ENCODE results near the gene CSRP2. TPM values are rescaled to one million over a fixed set of nuclear protein-coding genes. Genes with fewer than 3 reads are reported as not detected.

CSRP2 gene
- polyA plus RNA-seq, 3 donors, result 0.07 TPM; not detected in 2

GRCh38 chr12:76836633-76837032 is 42.2 kb downstream of the CSRP2 start:
- H3K4me2 ChIP-seq (replicated peaks; ENCODE audit: extremely low read depth, low read length, poor library complexity, severe bottlenecking), result no peak overlapping the region
- H3K4me3 ChIP-seq (replicated peaks in 1 of 3; ENCODE audit: low read depth in 2 of 3, low read length in 3 of 3), result no peak overlapping the region
- H3K4me1 ChIP-seq (ENCODE audit: control insufficient read depth in 1 of 2, insufficient read depth in 2 of 2, low read length in 2 of 2), result no peaks in the 10 kb centered on the region
- H3K9me3 Mint-ChIP-seq, result peaks cover 0 to 4% (median 0%) of the 10 kb centered on the region in 7 donors
- H3K4me3 Mint-ChIP-seq, result no peak overlapping the region
- H3K4me1 Mint-ChIP-seq, result no peaks in the 10 kb centered on the region
- WGBS (ENCODE audit: insufficient coverage), result no CpG with 5 or more reads among the region's 3 CpGs
- H3K27ac ChIP-seq (ENCODE audit: low read depth in 1 of 2, low read length in 2 of 2), result no peak overlapping the region
- H3K27me3 Mint-ChIP-seq (ENCODE audit: low read depth in 3 of 3), result no peaks in the 10 kb centered on the region
- peaks cover 15 to 27% of the 10 kb centered on the region in 2 donors for H3K36me3 ChIP-seq (replicated peaks in 1 of 2; ENCODE audit: control insufficient read depth in 1 of 2, insufficient read depth in 2 of 2, low read length in 2 of 2)
- H3K9ac ChIP-seq (ENCODE audit: insufficient read depth, low read length, poor library complexity, severe bottlenecking), result no peak overlapping the region
- H3K9me3 ChIP-seq (replicated peaks in 1 of 2; ENCODE audit: control insufficient read depth in 1 of 2, insufficient read depth in 1 of 2, low read length in 2 of 2), result peaks cover 0 to 4% of the 10 kb centered on the region in 2 donors
- no peaks in the 10 kb centered on the region for H3K79me2 ChIP-seq (ENCODE audit: insufficient read depth, low read length)
- no peaks in the 10 kb centered on the region for H4K20me1 ChIP-seq (ENCODE audit: insufficient read depth, low read length)
- H2AFZ ChIP-seq (ENCODE audit: insufficient read depth, low read depth, low read length, poor library complexity, severe bottlenecking), result no peak overlapping the region
- no peak for DNase-seq
- no peaks in the 10 kb centered on the region for H3K27me3 ChIP-seq (ENCODE audit: control insufficient read depth in 2 of 2, insufficient read depth in 2 of 2, low read length in 2 of 2)
- H3K36me3 Mint-ChIP-seq, result peaks cover 17 to 29% of the 10 kb centered on the region in 2 donors
- intact Hi-C loops (cut with micrococcal nuclease), result no loop called here
- H3K27ac Mint-ChIP-seq, result no peak overlapping the region
- no peak for TF ChIP-seq CTCF (IDR thresholded peaks at IDR 0.05)

- H3K79me2 ChIP-seq (ENCODE audit: insufficient read depth, low read length), result no peaks in the 10 kb centered on the region
- TF ChIP-seq CTCF (IDR thresholded peaks at IDR 0.05), result no peak
- H4K20me1 ChIP-seq (ENCODE audit: insufficient read depth, low read length), result no peaks in the 10 kb centered on the region
- peaks cover 0 to 9% of the 10 kb centered on the region in 2 donors for H3K9me3 ChIP-seq (replicated peaks in 1 of 2; ENCODE audit: control insufficient read depth in 1 of 2, insufficient read depth in 1 of 2, low read length in 2 of 2)
- H3K9ac ChIP-seq (ENCODE audit: insufficient read depth, low read length, poor library complexity, severe bottlenecking), result no peak overlapping the region
- H3K27ac Mint-ChIP-seq, result no peak overlapping the region
- intact Hi-C loops (cut with micrococcal nuclease), result no loop called here
- no peaks in the 10 kb centered on the region for H3K27me3 ChIP-seq (ENCODE audit: control insufficient read depth in 2 of 2, insufficient read depth in 2 of 2, low read length in 2 of 2)
- H3K4me1 Mint-ChIP-seq, result no peaks in the 10 kb centered on the region
- no peak overlapping the region for H2AFZ ChIP-seq (ENCODE audit: insufficient read depth, low read depth, low read length, poor library complexity, severe bottlenecking)
- H3K4me3 Mint-ChIP-seq, result no peak overlapping the region
- H3K9me3 Mint-ChIP-seq, result peaks cover 0 to 11% (median 4%) of the 10 kb centered on the region in 7 donors
- no peak overlapping the region for H3K27ac ChIP-seq (ENCODE audit: low read depth in 1 of 2, low read length in 2 of 2)
- peaks cover 52 to 70% of the 10 kb centered on the region in 2 donors for H3K36me3 ChIP-seq (replicated peaks in 1 of 2; ENCODE audit: control insufficient read depth in 1 of 2, insufficient read depth in 2 of 2, low read length in 2 of 2)
- DNase-seq, result no peak
- no peaks in the 10 kb centered on the region for H3K27me3 Mint-ChIP-seq (ENCODE audit: low read depth in 3 of 3)
- no peaks in the 10 kb centered on the region for H3K4me1 ChIP-seq (ENCODE audit: control insufficient read depth in 1 of 2, insufficient read depth in 2 of 2, low read length in 2 of 2)
- H3K36me3 Mint-ChIP-seq, result peaks cover 30 to 41% of the 10 kb centered on the region in 2 donors
- no peak overlapping the region for H3K4me2 ChIP-seq (replicated peaks; ENCODE audit: extremely low read depth, low read length, poor library complexity, severe bottlenecking)
- no peak overlapping the region for H3K4me3 ChIP-seq (replicated peaks in 1 of 3; ENCODE audit: low read depth in 2 of 3, low read length in 3 of 3)
Measured at GRCh38 chr12:76830436-76830835, 48.4 kb downstream of the CSRP2 start.
